SH-SY5Y (cell line): ENCODE measurements around the gene PCBD1.

Experiments used
- GATA2 ChIP-seq: IDR thresholded peaks from 2 replicates; pipeline ENCODE4 v1.6.1; 2011; ENCODE audit warnings: mild to moderate bottlenecking, low read depth, low read length
- GATA3 ChIP-seq: IDR thresholded peaks from 2 replicates; pipeline ENCODE4 v1.6.1; 2011; ENCODE audit warnings: low read depth, mild to moderate bottlenecking, low read length, moderate library complexity

Gene PCBD1

DNA sequence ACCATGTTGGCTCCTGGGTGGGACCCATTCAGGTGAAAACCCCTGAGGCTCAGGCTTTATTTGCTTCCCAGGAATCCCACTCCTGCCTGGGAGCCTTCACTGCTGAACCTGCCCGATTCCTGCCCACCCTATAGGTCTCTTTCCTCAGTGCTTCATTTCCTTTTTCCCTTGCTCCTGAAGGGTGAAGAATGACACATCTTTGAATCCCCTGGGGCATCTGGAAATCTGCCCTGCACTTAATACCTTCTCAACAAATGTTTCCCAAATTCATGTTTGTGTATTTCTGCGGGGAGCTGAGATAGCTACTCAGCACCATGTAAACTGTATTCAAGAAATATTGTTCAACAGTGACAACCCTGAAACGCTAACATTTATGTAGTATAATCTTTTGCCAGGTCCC lies 10.3 kb upstream of the PCBD1 start:
- no peak for TF ChIP-seq GATA3
- no peak for TF ChIP-seq GATA2

DNA sequence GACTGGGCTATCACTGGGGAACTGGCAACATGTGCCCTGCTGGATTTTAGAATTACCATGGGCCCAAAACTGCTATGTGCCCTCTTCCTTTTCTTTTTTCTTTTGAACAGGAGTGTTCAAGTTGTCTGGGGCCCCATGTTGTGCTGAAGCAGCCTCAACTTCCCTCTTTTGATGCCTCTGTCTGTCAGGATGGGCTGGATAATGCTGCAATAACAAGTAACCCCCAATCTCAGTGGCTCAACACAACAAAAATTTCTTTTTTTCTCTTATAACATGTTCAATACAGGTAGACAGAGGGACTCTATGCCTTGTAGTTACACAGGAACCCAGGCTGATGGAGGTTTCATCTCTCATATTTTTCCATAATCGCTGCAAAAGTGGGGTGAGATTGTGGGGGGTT lies 8.2 kb upstream of the PCBD1 start:
- TF ChIP-seq GATA2 = no peak
- no peak for TF ChIP-seq GATA3

- TF ChIP-seq GATA2 = no peak
These were observed 6.1 kb upstream of the PCBD1 start for GRCh38 chr10:70894416-70894815.

GRCh38 chr10:70893227-70894006 lies 5.1 kb upstream of the PCBD1 start:
- TF ChIP-seq GATA3 (no peak), GATA2 (no peak)

- no peak for TF ChIP-seq GATA3
- TF ChIP-seq GATA2 = no peak
These were observed 4.3 kb upstream of the PCBD1 start for GRCh38 chr10:70892631-70893030.

DNA sequence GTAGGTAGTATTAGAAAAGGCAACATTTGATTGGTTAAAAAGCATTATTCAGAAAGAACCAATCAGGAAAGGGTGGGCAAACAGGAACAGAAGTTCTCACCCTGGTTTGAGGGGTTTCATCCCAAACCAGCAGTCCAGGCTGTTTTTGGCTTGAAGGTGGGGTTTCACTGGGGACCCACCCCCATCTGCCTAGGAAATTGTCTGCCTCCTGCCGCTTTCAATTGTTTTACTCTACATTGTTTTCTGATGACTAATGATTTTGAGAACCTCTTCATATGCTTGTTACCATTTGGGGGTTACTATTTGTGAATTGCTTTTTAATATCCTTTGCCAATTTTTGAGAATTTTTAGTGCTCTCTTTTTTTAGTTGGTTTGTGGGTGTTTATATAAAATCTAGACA lies 3.3 kb upstream of the PCBD1 start:
- TF ChIP-seq GATA2 (no peak), GATA3 (no peak)

- TF ChIP-seq GATA3 = peak; percentile 82
- peak; percentile 98 for TF ChIP-seq GATA2
These were observed 2.6 kb upstream of the PCBD1 start for GRCh38 chr10:70890917-70891431.

DNA sequence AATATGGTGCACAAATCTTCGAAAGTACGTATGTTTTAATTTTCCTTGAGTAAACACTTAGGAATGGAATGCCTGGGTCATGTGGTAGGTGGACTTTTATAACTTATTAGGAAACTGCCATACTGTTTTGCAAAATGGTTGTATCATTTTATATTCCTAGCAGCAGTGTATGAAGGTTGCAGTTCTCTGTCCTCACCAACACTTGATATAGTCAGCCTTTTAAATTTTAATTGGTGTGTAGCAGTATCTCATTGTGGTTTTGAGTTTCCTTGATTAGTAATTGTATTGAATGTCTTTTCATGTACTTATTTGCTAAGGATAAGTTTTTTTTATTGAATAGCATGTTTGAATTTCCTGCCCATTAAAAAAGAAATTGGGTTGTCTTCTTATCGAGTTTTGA lies 926 bp upstream of the PCBD1 start:
- TF ChIP-seq GATA2 = no peak
- no peak for TF ChIP-seq GATA3

GRCh38 chr10:70886921-70887665 lies 1.3 kb downstream of the PCBD1 start:
- no peak for TF ChIP-seq GATA2
- TF ChIP-seq GATA3 = no peak

GRCh38 chr10:70885931-70886903 lies 2.1 kb downstream of the PCBD1 start:
- TF ChIP-seq GATA3 (no peak), GATA2 (no peak)

- TF ChIP-seq GATA2 (no peak), GATA3 (no peak)
These were observed 2.9 kb downstream of the PCBD1 start for GRCh38 chr10:70885481-70885880.

DNA sequence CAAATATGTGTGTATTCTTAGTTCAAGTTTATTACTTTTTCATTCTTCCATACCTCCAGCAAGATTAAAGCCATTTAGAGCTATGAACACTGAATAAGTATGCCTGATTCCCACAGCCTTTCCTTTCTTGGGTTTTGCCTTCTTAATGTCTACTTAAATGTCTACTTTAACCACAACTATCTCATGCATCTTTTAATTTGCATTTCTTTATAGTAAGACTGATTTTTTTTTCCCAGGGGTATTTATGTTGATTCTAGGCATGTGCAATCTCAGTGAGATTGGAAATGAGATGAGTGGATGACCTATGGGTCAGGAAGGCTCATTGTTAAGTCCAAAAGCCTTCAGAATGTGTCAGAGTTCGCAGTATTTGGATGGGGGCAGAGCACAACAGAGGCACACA lies 3.6 kb downstream of the PCBD1 start:
- TF ChIP-seq GATA3 (no peak), GATA2 (no peak)

DNA sequence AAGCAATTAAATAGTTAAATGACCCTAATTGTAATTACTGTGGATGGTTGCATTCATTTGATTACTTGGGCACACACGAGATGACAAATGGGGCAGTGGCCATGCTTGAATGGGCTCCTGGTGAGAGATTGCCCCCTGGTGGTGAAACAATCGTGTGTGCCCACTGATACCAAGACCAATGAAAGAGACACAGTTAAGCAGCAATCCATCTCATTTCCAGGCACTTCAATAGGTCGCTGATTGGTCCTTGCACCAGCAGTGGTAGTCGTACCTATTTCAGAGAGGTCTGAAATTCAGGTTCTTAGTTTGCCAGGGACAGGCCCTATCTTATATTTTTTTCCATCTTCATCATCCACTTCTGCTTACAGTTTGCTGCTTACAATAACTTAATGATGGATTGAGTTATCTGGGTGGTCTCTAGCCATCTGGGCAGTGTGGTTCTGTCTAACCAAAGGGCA lies 8.3 kb downstream of the PCBD1 start:
- no peak for TF ChIP-seq GATA3
- TF ChIP-seq GATA2 = no peak

GRCh38 chr10:70879207-70879606 lies 9.2 kb downstream of the PCBD1 start:
- TF ChIP-seq GATA3 (no peak), GATA2 (no peak)
